ENCODE data around the gene PRDM16. TPM values are rescaled to one million over a fixed set of nuclear protein-coding genes. Genes with fewer than 3 reads are reported as not detected.
A peak's percentile ranks its signal among the peaks of the same experiment; 100 is the strongest.

The PRDM16 gene
- total and polyA plus RNA-seq, 2 experiments from 2014 or later, result 0.14 to 0.16 TPM

DNA sequence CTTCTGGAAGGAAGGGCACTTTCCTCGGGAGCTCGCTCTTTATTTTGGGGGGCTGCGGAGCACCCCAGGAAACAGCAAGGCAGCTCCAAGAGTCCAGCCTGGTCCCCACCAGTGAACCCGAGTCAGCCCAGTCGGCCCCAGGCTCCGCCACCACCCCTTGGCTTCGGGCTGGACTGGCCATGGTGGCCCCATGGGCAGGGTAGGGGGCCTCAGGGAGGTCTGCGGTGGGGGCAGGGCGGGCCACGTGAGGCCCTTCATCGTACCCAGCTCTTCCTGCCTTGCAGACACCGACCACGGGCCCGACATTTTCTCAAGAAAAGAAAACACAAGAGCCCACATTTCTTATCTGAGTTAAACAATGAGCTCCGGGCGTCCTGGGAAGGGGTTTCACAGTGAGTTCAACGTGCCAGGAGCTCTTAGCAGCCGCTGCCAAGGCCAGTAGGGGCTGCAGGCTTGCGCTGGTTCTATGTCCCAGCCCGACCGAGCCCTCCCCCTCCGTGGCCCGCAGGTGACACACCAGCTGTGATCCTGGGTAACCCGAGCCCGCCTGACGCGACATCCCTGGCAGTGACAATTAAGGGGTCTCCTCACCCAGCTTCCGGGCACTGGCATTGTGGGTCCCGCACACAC, 66.2 kb downstream of the PRDM16 start:
- H3K27ac ChIP-seq (ENCODE audit: low read depth), result no peak overlapping the region
- no peak overlapping the region for H3K27ac Mint-ChIP-seq
- peak; percentile 41 for ATAC-seq

More for the DNA sequence above, 66.2 kb downstream of the PRDM16 start:
- Histone ChIP-seq H4K20me1 (replicated peaks; ENCODE audit: insufficient read depth) (no peaks in the 10 kb centered on the region), H3K9me2 (ENCODE audit: insufficient read depth) (no peaks in the 10 kb centered on the region), H3K79me2 (replicated peaks; ENCODE audit: insufficient read depth) (no peaks in the 10 kb centered on the region), H2AFZ (no peak overlapping the region), H3K4me1 (ENCODE audit: insufficient read depth) (no peaks in the 10 kb centered on the region), H3K4me3 (no peak overlapping the region), H3K4me2 (no peak overlapping the region), H3F3A (replicated peaks; ENCODE audit: low read depth) (no peaks in the 10 kb centered on the region), H3K36me3 (ENCODE audit: insufficient read depth) (no peaks in the 10 kb centered on the region), H3K27me3 (ENCODE audit: insufficient read depth) (no peaks in the 10 kb centered on the region)
- no peak for DNase-seq (ENCODE audit: low spot score)
- no peak for TF ChIP-seq EZH2 (IDR thresholded peaks at IDR 0.05; ENCODE audit: low read depth, unreplicated experiment)
- no peak for TF ChIP-seq NANOG (IDR thresholded peaks at IDR 0.05; ENCODE audit: borderline replicate concordance)
- TF ChIP-seq, protein P1, sequence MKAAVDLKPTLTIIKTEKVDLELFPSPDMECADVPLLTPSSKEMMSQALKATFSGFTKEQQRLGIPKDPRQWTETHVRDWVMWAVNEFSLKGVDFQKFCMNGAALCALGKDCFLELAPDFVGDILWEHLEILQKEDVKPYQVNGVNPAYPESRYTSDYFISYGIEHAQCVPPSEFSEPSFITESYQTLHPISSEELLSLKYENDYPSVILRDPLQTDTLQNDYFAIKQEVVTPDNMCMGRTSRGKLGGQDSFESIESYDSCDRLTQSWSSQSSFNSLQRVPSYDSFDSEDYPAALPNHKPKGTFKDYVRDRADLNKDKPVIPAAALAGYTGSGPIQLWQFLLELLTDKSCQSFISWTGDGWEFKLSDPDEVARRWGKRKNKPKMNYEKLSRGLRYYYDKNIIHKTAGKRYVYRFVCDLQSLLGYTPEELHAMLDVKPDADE (IDR thresholded peaks at IDR 0.05), result no peak
- TF ChIP-seq POLR2AphosphoS5 (IDR thresholded peaks at IDR 0.05; ENCODE audit: low read depth), result no peak
- TF ChIP-seq, protein P2, sequence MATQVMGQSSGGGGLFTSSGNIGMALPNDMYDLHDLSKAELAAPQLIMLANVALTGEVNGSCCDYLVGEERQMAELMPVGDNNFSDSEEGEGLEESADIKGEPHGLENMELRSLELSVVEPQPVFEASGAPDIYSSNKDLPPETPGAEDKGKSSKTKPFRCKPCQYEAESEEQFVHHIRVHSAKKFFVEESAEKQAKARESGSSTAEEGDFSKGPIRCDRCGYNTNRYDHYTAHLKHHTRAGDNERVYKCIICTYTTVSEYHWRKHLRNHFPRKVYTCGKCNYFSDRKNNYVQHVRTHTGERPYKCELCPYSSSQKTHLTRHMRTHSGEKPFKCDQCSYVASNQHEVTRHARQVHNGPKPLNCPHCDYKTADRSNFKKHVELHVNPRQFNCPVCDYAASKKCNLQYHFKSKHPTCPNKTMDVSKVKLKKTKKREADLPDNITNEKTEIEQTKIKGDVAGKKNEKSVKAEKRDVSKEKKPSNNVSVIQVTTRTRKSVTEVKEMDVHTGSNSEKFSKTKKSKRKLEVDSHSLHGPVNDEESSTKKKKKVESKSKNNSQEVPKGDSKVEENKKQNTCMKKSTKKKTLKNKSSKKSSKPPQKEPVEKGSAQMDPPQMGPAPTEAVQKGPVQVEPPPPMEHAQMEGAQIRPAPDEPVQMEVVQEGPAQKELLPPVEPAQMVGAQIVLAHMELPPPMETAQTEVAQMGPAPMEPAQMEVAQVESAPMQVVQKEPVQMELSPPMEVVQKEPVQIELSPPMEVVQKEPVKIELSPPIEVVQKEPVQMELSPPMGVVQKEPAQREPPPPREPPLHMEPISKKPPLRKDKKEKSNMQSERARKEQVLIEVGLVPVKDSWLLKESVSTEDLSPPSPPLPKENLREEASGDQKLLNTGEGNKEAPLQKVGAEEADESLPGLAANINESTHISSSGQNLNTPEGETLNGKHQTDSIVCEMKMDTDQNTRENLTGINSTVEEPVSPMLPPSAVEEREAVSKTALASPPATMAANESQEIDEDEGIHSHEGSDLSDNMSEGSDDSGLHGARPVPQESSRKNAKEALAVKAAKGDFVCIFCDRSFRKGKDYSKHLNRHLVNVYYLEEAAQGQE (IDR thresholded peaks at IDR 0.05; ENCODE audit: unreplicated experiment), result no peak
- TF ChIP-seq STAT1 (IDR thresholded peaks at IDR 0.05; ENCODE audit: unreplicated experiment), result no peak
- TF ChIP-seq CREB1 (CRISPR knock-in tag; IDR thresholded peaks at IDR 0.05; ENCODE audit: low read depth), result no peak
- no peak for TF ChIP-seq JUNB (IDR thresholded peaks at IDR 0.05; ENCODE audit: unreplicated experiment)
- TF ChIP-seq, protein P3, sequence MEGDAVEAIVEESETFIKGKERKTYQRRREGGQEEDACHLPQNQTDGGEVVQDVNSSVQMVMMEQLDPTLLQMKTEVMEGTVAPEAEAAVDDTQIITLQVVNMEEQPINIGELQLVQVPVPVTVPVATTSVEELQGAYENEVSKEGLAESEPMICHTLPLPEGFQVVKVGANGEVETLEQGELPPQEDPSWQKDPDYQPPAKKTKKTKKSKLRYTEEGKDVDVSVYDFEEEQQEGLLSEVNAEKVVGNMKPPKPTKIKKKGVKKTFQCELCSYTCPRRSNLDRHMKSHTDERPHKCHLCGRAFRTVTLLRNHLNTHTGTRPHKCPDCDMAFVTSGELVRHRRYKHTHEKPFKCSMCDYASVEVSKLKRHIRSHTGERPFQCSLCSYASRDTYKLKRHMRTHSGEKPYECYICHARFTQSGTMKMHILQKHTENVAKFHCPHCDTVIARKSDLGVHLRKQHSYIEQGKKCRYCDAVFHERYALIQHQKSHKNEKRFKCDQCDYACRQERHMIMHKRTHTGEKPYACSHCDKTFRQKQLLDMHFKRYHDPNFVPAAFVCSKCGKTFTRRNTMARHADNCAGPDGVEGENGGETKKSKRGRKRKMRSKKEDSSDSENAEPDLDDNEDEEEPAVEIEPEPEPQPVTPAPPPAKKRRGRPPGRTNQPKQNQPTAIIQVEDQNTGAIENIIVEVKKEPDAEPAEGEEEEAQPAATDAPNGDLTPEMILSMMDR (conservative IDR thresholded peaks at IDR 0.05; ENCODE audit: low read depth in 2 of 2), result no peak
- no peak for TF ChIP-seq ZNF114 (CRISPR knock-in tag; IDR thresholded peaks at IDR 0.05)
- TF ChIP-seq EZH2phosphoT487 (IDR thresholded peaks at IDR 0.05; ENCODE audit: unreplicated experiment), result no peak
- no peak for TF ChIP-seq ZNF331 (CRISPR knock-in tag; IDR thresholded peaks at IDR 0.05; ENCODE audit: low read depth)
- TF ChIP-seq, protein P4, sequence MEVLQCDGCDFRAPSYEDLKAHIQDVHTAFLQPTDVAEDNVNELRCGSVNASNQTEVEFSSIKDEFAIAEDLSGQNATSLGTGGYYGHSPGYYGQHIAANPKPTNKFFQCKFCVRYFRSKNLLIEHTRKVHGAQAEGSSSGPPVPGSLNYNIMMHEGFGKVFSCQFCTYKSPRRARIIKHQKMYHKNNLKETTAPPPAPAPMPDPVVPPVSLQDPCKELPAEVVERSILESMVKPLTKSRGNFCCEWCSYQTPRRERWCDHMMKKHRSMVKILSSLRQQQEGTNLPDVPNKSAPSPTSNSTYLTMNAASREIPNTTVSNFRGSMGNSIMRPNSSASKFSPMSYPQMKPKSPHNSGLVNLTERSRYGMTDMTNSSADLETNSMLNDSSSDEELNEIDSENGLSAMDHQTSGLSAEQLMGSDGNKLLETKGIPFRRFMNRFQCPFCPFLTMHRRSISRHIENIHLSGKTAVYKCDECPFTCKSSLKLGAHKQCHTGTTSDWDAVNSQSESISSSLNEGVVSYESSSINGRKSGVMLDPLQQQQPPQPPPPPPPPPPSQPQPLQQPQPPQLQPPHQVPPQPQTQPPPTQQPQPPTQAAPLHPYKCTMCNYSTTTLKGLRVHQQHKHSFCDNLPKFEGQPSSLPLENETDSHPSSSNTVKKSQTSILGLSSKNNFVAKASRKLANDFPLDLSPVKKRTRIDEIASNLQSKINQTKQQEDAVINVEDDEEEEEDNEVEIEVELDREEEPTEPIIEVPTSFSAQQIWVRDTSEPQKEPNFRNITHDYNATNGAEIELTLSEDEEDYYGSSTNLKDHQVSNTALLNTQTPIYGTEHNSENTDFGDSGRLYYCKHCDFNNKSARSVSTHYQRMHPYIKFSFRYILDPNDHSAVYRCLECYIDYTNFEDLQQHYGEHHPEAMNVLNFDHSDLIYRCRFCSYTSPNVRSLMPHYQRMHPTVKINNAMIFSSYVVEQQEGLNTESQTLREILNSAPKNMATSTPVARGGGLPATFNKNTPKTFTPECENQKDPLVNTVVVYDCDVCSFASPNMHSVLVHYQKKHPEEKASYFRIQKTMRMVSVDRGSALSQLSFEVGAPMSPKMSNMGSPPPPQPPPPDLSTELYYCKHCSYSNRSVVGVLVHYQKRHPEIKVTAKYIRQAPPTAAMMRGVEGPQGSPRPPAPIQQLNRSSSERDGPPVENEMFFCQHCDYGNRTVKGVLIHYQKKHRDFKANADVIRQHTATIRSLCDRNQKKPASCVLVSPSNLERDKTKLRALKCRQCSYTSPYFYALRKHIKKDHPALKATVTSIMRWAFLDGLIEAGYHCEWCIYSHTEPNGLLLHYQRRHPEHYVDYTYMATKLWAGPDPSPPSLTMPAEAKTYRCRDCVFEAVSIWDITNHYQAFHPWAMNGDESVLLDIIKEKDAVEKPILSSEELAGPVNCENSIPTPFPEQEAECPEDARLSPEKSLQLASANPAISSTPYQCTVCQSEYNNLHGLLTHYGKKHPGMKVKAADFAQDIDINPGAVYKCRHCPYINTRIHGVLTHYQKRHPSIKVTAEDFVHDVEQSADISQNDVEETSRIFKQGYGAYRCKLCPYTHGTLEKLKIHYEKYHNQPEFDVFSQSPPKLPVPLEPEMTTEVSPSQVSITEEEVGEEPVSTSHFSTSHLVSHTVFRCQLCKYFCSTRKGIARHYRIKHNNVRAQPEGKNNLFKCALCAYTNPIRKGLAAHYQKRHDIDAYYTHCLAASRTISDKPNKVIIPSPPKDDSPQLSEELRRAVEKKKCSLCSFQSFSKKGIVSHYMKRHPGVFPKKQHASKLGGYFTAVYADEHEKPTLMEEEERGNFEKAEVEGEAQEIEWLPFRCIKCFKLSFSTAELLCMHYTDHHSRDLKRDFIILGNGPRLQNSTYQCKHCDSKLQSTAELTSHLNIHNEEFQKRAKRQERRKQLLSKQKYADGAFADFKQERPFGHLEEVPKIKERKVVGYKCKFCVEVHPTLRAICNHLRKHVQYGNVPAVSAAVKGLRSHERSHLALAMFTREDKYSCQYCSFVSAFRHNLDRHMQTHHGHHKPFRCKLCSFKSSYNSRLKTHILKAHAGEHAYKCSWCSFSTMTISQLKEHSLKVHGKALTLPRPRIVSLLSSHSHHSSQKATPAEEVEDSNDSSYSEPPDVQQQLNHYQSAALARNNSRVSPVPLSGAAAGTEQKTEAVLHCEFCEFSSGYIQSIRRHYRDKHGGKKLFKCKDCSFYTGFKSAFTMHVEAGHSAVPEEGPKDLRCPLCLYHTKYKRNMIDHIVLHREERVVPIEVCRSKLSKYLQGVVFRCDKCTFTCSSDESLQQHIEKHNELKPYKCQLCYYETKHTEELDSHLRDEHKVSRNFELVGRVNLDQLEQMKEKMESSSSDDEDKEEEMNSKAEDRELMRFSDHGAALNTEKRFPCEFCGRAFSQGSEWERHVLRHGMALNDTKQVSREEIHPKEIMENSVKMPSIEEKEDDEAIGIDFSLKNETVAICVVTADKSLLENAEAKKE (CRISPR knock-in tag; IDR thresholded peaks at IDR 0.05), result no peak
- H3K27me3 Mint-ChIP-seq (ENCODE audit: insufficient read depth, low read depth, poor library complexity), result peaks cover 10% of the 10 kb centered on the region
- H3K9me3 Mint-ChIP-seq, result no peaks in the 10 kb centered on the region
- H3K4me3 Mint-ChIP-seq, result no peak overlapping the region
- H3K36me3 Mint-ChIP-seq (ENCODE audit: low read depth), result no peaks in the 10 kb centered on the region
- no peaks in the 10 kb centered on the region; the same call in 2 of the 3 replicates for H3K4me1 Mint-ChIP-seq

Measured in GM23338 (cell line).